HG03139 (cell line): ENCODE results near the gene WDR35.

ENCODE experiments used
- ATAC-seq: cut with Tn5 transposase; IDR thresholded peaks from one replicate; pipeline ENCODE4 v1.9.1; 2021; ENCODE audit not compliant: unreplicated experiment

WDR35 gene

DNA sequence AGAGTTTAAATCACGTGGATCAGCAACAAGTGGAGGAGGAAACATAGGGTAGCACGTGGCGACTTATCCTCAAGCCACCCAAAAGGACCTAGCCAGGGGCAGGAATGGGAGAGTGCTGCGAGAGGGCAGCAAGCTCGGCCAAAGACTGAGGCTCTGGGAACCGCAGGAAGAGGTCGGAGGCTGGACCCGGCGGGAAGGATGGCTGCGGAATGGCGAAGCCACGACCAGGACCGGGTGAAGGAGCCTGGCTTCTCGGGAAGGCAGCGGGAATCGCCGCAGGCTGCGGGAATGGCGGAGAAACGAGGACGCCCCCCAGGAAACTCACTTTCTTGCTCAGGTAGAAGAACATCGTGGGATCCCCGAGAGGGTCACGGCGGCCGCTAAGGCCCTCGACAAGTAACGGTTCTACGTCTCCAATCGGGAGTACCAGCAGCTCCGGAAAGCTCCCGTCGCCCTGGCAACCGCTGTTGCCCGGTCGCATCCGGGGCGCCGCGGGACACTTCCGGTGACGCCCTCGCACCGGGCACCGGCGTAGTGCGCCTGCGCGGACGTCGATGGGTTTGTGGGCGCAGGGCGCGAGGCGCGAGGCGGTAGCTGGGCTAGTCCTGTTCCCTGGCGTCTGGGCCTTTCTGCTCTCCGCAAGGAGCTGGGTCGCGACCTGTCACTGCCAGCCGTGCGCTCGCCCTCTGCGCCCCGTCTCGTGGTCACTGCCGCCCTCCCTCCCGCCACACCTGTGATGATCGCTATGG, at the start of gene WDR35:
TSS of gene WDR35 (minus strand) at position 439 of the 749 bp plus-strand sequence. CDS start at position 349, 90 bp downstream.
- peak; percentile 89 for ATAC-seq

DNA sequence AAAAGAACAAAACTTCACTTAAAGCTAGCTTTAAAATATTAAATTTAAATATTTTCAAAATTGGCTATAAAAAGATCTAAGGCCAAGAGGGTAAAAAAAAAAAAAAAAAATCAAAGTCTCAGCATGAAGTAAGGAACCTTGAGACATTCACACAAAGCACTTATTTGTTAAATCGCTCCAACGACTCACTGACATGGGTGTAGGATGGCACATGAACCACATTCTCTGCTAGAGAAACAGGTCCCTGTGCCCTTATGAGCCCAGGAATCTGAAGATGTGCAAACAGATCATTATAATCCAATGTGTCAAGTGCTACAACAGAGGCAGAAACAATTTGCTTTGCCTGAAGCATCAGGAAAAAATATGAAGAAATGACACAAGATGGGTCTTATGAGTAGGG, 47.8 kb upstream of the WDR35 start:
- ATAC-seq = no peak

- no peak for ATAC-seq
Observed at GRCh38 chr2:20035955-20036666, 46.2 kb upstream of the WDR35 start.

- ATAC-seq = no peak
Observed at GRCh38 chr2:20034821-20035220, 44.9 kb upstream of the WDR35 start.

GRCh38 chr2:20034218-20034617, 44.3 kb upstream of the WDR35 start:
- no peak for ATAC-seq

DNA sequence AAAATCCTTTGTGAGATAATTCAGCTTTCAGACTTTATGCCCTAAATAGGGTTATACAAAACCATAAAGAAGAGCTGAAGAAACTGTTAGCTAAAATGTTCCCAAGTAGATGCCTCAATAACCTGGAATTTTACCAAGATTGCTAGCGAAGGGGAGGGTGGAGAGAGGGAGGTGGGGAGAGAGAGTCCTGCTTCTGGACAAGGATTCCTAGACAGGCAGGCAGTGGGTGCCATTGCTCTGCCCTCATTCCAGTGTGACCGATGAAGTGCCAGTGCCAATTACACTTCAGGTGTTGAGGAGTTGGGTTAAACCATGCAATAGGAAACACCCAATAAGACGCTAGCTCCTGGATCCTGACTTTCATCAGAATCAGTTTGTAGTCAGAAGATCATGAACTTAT, 43.4 kb upstream of the WDR35 start:
- ATAC-seq = no peak

GRCh38 chr2:20030224-20030623, 40.3 kb upstream of the WDR35 start:
- ATAC-seq = no peak

DNA sequence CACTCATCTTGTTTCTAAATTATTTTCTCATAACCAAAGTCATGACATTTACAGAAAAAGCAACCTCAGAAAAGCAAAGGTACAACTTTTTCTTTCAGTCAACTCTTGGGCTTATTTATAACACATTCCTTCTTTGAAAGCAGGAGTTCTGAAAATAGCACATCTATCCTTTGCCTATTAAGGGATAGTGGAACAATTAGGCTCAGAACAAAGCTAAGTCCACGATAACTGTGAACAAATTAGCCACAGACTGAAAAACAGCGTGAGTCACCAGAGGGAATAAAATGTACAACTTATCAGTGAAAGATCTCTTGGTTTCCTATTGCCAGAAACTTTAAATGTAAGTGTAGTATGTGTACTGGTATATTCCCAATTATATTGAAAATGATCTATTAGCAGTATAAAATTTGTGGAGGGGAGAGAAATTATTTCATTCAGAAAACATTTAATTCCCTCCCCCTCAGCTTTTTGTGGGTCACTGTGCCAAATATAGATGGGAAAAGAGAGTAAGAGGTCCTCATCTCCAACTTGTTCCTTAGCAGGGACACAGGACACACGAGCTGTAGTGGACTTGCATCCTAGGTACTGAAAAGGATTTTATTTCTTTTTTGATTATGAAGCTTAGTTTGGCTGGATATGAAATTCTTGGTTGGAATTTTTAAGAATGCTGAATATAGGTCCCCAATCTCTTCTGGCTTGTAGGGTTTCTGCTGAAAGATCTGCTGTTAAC, 38.0 kb upstream of the WDR35 start:
- ATAC-seq = no peak

GRCh38 chr2:20027260-20027677, 37.4 kb upstream of the WDR35 start:
- ATAC-seq = no peak

GRCh38 chr2:20025065-20025786, 35.3 kb upstream of the WDR35 start:
- ATAC-seq = no peak

- no peak for ATAC-seq
Observed at GRCh38 chr2:20023688-20024087, 33.8 kb upstream of the WDR35 start.

DNA sequence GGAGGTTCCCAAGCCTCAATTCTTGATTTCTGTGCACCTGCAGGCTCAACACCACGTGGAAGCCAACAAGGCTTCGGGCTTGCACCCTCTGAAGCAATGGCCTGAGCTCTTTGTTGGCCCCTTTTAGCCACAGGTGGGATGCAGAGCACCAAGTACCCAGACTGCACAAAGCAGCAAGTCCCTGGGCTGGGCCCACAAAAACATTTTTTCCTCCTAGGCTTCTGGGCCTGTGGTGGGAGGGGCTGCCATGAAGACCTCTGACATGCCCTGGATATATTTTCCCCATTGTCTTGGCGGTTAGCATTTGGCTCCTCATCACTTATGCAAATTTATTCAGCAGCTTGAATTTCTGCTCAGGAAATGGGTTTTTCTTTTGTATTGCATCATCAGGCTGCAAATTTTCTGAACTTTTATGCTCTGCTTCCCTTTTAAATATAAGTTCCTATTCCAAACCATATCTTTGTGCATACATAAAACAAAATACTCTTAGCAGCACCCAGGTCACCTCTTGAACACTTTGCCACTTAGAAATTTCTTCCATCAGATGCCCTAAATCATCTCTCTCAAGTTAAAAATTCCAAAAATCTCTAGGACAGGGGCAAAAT, 31.6 kb upstream of the WDR35 start:
- ATAC-seq = no peak

GRCh38 chr2:20019747-20020146, 29.8 kb upstream of the WDR35 start:
- ATAC-seq = no peak

- ATAC-seq = no peak
Observed at GRCh38 chr2:20018601-20019152, 28.8 kb upstream of the WDR35 start.

DNA sequence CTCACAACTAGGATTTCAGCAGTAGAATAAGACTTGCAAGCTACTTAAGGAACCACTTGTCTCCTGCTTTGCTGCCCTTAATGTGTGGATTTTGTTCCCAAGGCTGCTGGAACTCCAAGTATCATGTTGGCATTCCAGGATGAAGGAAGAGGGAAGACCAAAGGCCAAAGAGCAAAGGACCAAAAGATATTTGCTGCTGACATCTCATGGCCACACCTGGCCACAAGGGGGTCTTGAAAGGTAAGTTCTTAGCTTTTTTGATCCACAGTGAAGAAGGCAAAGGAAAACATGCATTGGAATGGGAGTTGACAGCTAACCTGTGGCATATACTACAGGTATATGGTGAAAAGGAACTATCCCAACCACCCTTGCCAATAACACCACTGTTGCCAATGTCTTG, 26.4 kb upstream of the WDR35 start:
- no peak for ATAC-seq

DNA sequence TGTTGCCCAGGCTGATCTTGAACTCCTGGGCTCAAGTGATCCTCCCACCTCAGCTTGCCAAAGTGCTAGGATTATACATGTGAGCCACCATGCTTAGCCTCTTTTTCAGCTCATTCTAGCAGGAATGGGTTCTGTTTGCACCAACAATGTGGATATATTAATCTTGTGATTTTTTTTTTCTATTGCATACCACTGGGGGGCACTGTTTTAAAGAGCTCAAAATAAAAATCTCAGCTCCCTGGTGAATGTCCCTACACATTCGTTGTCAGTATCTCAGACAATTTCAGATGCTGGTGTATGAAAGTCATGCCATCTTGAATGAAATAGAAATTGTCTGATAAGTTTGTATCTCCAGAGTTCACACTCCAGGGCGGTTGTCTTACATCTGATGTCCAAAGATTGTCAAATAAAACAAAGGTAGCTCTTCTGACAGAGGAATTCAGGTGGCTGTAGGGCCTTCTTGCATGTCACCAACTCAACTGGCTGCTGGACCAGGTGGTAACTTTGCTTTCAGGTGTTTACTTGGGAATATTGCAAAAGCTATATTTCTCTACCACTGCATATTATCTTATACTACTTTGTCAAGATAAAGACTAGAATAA, 25.7 kb upstream of the WDR35 start:
- ATAC-seq = no peak

DNA sequence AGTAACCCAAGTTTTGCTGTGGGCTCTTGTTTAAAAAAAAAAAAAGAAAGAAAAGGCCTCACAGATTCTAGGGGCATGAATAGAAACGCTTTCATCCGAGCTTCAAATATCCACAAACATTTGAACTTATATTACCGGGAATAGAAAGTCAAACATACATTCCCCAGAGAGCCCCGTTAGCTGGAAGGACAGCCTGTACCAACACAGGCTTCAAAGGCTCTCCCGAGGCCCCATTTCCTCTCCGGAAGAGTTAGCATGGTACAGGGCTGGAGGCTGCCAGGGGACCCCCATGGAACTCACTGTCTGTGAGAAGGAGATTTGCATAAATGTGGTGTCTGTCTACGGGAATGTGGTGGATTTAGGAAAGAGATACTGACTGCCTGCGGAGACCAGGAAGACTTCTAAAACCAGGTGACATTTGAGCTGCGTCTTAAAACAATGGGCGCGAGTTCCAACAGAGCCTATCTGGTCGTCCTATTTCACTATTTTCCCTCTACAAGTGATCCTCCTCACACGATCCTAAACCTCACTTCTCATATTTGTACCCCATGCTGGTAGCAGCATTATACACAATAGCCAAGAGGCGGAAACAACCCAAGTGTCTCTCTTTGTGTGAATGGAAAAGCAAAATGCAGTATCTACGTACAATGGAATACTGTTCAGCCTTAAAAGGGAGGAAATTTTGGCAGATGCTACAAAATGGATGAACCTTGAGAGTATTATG, 23.4 kb upstream of the WDR35 start:
- ATAC-seq = no peak

DNA sequence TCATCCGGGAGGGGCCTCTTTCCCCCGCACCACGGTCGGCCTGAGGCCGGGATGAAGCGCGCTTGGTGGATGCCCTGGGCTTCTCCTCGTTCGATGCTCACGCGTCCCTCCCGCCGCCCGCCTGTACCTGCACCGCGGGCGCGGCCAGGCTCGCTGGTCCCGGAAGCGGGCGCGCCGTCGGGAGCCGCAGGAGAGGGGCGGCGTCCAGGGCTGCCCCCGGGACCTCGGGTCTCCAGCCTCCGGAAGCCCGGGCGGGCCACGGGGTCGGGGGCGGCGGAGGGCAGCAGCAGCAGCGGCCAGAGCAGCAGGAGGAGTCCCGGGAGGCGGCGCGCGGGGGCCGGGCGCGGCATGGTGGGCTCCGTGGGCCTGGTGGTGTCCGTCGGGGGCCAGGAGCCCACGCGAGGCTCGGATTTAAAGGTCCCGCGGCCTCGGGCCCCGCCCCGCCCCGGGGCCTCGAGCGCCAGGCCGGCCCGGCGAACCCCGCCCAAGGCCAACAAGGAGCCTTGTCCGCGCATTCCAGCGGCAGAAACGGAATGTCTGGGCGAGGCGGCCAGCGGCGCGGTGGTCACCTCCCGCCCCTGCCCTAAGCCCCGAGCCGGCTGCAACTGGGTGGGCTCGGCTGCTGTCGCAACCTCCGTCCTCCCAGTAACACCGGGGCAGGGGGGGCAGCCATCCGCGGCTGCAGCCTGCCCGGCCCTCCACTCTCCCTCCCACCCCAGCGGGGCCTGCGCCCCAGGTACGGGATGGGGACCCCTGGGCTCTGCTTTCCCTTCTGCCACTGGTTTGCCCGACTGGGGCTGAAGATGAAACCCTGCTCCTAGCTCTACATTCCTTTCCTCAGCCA, 22.6 kb upstream of the WDR35 start, which contains the start of gene MATN3:
TSS of gene MATN3 (minus strand) at position 387 of the 844 bp plus-strand sequence. CDS start at position 350, 37 bp downstream.
- no peak for ATAC-seq

GRCh38 chr2:20012032-20012281, 22.1 kb upstream of the WDR35 start:
- ATAC-seq = no peak
